AG09319 (cell line): Measurements from ENCODE around the gene CCNB1.
"Not testable (repeated sequence)": the region's sequence is repeated elsewhere in the genome, so short reads cannot be mapped to it uniquely, and the experiment has no call there.

Experiments used
- DNase-seq: peaks from one replicate; pipeline ENCODE4 v3.0.0-alpha.2; 2010; ENCODE audit warnings: low read depth; ENCODE audit errors: extremely low read depth
- TF ChIP-seq, protein P1 (sequence below): IDR thresholded peaks from 2 replicates; pipeline ENCODE4 v1.5.1; 2011; ENCODE audit warnings: low read depth, mild to moderate bottlenecking, inconsistent platforms, low read length, moderate library complexity

Gene CCNB1

DNA sequence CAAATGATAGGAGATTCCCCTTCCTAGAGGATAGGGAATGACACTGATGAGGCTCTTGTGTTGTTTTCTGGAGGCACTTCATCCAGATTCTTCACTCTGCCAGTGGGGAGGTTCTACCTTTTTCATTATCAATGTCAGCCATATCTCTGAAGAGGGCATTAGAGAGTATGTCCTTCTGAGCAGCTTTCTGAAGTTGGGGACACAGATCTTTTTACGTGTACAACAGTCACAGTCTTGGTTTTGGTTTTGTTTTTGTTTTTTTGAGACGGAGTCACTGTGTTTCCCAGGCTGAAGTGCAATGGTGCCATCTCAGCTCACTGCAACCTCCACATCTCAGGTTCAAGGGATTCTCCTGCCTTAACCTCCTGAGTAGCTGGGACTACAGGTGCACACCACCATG, 45.1 kb downstream of the CCNB1 start:
- no peak for DNase-seq
- TF ChIP-seq, protein P1, sequence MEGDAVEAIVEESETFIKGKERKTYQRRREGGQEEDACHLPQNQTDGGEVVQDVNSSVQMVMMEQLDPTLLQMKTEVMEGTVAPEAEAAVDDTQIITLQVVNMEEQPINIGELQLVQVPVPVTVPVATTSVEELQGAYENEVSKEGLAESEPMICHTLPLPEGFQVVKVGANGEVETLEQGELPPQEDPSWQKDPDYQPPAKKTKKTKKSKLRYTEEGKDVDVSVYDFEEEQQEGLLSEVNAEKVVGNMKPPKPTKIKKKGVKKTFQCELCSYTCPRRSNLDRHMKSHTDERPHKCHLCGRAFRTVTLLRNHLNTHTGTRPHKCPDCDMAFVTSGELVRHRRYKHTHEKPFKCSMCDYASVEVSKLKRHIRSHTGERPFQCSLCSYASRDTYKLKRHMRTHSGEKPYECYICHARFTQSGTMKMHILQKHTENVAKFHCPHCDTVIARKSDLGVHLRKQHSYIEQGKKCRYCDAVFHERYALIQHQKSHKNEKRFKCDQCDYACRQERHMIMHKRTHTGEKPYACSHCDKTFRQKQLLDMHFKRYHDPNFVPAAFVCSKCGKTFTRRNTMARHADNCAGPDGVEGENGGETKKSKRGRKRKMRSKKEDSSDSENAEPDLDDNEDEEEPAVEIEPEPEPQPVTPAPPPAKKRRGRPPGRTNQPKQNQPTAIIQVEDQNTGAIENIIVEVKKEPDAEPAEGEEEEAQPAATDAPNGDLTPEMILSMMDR = no peak

DNA sequence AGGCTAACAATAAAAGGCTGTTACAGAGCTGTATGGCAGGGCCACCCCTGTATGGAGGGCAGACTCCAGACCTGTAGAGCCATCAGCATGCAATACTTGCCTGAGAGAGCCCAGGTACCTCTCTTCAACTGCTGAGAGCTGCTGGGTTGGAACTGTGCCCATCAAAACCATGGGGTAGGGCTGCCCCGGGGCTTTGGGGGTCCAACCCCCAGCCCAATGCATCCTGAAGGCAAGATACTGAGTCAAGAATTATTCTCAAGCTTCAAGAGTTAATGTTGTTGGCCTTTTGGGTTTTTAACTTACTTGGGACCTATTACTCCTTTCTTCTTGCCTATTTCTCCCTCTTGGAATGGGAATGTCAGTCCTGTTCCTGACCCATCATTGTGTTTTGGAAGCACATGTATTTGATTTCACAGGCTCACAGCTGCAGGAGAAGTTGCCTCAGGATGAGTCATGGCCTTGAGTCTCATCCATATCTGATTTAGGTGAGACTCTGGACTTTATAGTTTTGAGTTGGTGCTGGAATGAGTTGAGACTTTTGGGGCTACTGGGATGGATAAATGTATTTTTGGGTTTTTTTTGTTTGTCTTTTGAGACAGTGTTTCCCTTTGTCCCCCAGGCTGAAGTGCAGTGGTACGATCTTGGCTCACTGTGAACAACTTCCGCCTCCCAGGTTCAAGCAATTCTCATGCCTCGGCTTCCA, 46.7 kb downstream of the CCNB1 start:
- no peak for DNase-seq
- TF ChIP-seq, protein P1 = no peak

DNA sequence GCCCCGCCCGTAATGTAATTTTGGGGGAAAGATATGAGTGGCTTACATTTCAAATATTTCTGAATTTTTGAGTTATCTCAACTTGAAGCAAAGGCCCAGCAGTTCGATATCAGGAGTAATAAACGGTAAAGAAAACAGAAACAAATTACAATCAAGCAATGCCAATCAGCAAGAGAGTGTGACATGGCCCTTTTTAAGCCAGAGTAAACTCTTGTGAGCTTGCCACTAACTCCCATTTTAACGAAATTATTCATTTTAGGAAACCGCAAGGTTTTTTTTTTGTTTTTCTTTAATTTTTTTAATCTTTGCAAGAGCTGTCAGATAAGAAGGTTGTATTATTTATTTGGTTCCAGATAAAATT, 50.2 kb downstream of the CCNB1 start:
- TF ChIP-seq, protein P1 = no peak
- no peak for DNase-seq

DNA sequence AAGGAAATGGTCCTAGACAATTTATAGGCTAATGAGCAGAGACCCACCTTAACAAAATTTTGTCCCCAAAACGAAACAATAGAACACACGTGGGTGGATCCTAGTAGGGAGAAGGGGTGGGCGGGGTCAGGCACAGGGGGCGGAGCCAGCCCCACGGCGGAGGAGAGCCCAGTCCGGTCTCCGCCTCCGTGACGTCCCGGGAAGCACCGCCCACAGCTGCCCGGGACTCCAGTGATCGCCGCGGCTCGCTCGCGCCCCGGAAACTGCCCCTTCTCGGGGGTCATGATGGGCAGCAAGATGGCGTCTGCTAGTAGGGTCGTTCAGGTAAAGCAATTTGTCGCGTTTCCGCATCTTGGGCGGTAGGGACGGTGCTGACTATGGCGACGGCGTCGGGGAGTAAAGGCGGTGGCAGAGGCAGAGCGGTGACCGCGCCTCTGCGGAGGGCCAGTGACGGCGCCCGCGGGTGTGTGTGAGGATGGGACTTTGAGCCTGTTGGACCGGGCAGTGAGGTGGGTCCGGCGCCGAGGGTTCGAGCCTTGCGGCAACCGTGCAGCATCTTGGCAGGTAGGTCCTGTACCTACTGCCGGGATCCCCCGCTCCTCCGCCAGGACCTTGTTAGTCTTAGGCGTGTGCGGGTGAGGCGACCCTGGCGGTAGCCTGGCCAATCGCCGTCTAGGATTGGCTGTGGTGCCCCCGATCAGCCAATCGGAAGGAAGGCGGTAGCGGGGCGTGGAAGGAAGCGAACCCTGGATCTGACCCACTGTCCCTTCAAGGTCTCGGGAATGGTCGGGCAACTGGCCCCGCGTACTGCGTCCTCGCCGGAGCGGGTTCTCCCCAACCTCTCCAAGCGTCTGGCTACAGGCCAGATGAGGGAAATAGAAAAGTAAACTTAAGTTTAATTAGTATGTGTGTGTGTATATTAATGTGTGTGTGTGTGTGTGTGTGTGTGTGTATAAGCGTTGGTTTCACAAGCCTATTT, 50.9 kb downstream of the CCNB1 start:
- TF ChIP-seq, protein P1 = peak; percentile 0; the same call in 1 of the 2 replicates
- peak; percentile 79 for DNase-seq

DNA sequence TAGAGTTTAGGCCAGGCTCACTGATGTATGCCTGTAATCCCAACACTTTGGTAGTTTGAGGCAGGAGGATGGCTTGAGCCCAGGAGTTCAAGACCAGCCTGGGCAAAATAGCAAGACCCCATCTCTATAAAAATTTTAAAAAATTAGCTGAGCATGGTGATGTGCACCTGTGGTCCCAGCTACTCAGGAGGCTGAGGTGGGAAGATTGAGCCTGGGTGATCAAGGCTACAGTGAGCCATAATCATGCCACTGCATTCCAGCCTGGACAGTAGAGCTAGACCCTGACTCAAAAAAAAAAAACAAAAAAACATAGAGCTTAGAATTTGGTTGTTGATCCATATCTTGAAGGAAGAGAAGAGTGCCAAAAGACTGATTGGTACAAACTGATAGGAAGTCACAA, 53.0 kb downstream of the CCNB1 start:
- TF ChIP-seq, protein P1 = no peak
- DNase-seq = no peak

DNA sequence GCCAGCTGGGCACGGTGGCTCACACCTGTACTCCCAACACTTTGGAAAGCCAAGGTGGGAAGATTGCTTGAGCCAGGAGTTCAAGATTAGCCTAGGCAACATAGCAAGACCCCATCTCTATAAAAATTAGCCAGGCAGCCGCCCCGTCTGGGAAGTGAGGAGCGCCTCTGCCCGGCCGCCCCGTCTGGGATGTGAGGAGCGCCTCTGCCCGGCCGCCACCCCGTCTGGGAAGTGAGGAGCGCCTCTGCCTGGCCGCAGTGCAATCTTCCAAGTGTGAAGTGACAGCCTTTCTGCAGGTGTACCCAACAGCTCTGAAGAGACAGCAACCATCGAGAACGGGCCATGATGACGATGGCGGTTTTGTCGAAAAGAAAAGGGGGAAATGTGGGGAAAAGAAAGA, 53.4 kb downstream of the CCNB1 start:
- not testable (repeated sequence) for DNase-seq

DNA sequence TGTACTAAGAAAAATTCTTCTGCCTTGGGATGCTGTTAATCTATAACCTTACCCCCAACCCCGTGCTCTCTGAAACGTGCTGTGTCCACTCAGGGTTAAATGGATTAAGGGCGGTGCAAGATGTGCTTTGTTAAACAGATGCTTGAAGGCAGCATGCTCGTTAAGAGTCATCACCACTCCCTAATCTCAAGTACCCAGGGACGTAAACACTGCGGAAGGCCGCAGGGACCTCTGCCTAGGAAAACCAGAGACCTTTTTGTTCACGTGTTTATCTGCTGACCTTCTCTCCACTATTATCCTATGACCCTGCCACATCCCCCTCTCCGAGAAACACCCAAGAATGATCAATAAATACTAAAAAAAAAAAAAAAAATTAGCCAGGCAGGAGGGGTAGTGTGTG, 53.9 kb downstream of the CCNB1 start:
- not testable (repeated sequence) for DNase-seq

DNA sequence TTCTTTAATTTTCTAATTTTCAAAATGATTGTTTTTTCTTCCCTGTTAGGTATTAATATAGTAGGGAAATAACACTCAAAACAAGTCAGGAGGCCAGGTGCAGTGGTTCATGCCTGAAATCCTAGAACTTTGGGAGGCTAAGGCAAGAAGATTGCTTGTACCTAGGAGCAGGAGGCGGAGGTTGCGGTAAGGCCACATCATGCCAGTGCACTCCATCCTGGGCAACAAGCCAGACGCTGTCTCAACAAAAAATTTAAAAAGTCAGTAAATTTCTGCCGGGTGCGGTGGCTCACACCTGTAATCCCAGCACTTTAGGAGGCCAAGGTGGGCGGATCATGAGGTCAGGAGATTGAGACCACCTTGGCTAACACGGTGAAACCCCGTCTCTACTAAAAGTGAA, 57.6 kb downstream of the CCNB1 start:
- DNase-seq = no peak
- TF ChIP-seq, protein P1 = no peak
